IMR-90 (cell line): Measurements from ENCODE around the gene DNAH17.

ENCODE experiments used
- SMC3 ChIP-seq: fragments of 150-350 bp; IDR thresholded peaks from 2 replicates; pipeline ENCODE4 v1.6.1; 2016; ENCODE audit warnings: low read depth, mild to moderate bottlenecking, antibody characterized with exemption, low read length, moderate library complexity
- TF ChIP-seq, protein P1 (sequence below): conservative IDR thresholded peaks from 2 replicates; pipeline ENCODE4 v1.5.1; 2012; ENCODE audit warnings: mild to moderate bottlenecking, low read depth, low read length, improper control_type of control experiment

DNA sequence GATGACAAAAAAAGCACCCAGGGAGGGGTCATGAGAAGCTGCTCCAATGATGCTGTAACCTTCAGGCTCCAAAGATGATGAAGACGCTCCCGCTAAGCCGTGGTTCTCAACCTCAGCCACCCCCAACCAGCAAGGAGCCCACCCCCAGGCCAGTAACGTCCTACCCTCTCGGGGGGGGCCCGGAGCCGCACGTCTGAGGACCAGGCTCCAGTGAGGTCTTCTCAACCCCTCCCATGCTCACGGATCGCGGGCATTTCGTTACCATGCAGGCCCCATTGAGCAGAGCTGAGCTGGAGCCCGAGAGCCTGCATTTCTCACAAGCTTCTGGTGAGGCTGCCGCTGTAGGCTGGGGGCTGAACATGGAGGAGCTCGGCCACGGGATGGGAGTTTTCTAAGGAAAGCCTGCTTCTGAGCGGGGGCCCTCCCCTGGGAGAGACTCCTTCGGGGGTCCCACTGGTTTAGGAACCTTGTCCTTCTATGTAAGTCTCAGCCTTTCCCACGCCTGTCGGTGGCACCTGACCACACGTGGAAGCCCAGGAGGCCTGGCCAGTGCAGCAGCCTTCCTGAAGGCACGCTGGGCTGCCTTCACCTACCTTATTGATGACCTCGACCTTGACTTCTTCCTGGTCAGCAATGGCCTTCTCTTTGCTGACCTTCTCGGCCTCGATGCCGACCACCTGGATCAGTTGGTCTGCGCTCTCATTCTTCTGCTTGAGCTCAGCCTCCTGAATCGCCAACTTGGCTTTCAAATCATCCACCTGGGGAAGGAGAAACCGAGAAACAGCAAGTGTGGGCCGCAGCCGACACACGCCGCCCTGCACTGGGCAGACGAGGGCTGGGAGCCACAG, 116.0 kb downstream of the DNAH17 start:
- TF ChIP-seq SMC3: no peak
- TF ChIP-seq, protein P1, sequence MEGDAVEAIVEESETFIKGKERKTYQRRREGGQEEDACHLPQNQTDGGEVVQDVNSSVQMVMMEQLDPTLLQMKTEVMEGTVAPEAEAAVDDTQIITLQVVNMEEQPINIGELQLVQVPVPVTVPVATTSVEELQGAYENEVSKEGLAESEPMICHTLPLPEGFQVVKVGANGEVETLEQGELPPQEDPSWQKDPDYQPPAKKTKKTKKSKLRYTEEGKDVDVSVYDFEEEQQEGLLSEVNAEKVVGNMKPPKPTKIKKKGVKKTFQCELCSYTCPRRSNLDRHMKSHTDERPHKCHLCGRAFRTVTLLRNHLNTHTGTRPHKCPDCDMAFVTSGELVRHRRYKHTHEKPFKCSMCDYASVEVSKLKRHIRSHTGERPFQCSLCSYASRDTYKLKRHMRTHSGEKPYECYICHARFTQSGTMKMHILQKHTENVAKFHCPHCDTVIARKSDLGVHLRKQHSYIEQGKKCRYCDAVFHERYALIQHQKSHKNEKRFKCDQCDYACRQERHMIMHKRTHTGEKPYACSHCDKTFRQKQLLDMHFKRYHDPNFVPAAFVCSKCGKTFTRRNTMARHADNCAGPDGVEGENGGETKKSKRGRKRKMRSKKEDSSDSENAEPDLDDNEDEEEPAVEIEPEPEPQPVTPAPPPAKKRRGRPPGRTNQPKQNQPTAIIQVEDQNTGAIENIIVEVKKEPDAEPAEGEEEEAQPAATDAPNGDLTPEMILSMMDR: no peak
